SK-N-MC (cell line): ENCODE results near the gene ARHGEF7.

Experiments
- EZH2 ChIP-seq: fragments of 200-600 bp; sonication (generic); IDR thresholded peaks from one replicate; pipeline ENCODE4 v1.6.1; 2017; ENCODE audit warnings: antibody characterized with exemption
- FOXP2 ChIP-seq: optimal IDR thresholded peaks from 2 replicates; pipeline ENCODE3; 2011; ENCODE audit warnings: mild to moderate bottlenecking, moderate library complexity; ENCODE audit not compliant: insufficient read depth; ENCODE audit errors: extremely low read length, control extremely low read depth
- POLR2AphosphoS5 ChIP-seq: IDR thresholded peaks from 2 replicates; pipeline ENCODE4 v1.6.1; 2012; ENCODE audit warnings: mild to moderate bottlenecking, low read depth, low read length, borderline replicate concordance

DNA sequence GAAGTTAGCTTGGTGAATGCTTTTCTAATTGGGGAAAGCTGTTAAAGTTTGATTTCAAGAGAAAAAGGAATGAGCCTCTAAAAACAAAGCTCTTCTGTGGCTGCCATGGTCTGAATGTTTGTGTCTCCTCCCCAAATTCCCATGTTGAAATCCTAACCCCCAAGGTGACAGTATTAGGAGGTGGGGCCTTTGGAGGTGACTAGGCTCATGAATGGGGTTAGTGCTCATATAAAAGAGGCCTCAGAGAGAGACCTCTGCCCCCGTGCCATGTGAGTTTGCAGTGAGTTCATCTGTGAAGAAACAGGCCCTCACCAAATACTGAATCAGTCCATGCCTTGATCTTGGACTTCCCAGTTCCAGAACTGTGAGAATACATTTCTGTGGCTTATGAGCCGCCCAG lies 56.5 kb downstream of the ARHGEF7 start:
- TF ChIP-seq POLR2AphosphoS5 = no peak
- TF ChIP-seq EZH2 = no peak
- no peak for TF ChIP-seq FOXP2
